Fibroblast of lung (primary cell): ENCODE measurements around the gene ELMOD1.

Experiments used
- CTCF ChIP-seq, 2 donors: IDR thresholded peaks in 1 of 2; conservative IDR thresholded peaks in 1 of 2; 1 replicate in 1 of 2; 2 replicates in 1 of 2; pipeline ENCODE4 v1.5.1; 2011 to 2012; ENCODE audit warnings: low read length in 2 of 2, control low read depth in 1 of 2, inconsistent platforms in 1 of 2, low read depth in 1 of 2, mild to moderate bottlenecking in 1 of 2
- EZH2 ChIP-seq: IDR thresholded peaks from 2 replicates; pipeline ENCODE4 v1.5.1; 2012; ENCODE audit warnings: low read length, control low read depth, mild to moderate bottlenecking; ENCODE audit errors: missing control alignments

GRCh38 chr11:107689317-107690202 lies 98.6 kb downstream of the ELMOD1 start:
- TF ChIP-seq CTCF (conservative IDR thresholded peaks at IDR 0.05 in 1 of 2, IDR thresholded peaks at IDR 0.05 in 1 of 2; ENCODE audit: low read depth in 1 of 2, low read length in 2 of 2) (peak; percentile 60 to 68), EZH2 (no peak)
